GM19099 (cell line): ENCODE results near the gene PLAC9.

Source experiments
- POLR2A ChIP-seq: IDR thresholded peaks from 3 replicates; pipeline ENCODE4 v1.6.1; 2011; ENCODE audit warnings: low read depth; ENCODE audit not compliant: insufficient read length; ENCODE audit errors: extremely low read depth

Gene PLAC9, protein sequence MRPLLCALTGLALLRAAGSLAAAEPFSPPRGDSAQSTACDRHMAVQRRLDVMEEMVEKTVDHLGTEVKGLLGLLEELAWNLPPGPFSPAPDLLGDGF

DNA sequence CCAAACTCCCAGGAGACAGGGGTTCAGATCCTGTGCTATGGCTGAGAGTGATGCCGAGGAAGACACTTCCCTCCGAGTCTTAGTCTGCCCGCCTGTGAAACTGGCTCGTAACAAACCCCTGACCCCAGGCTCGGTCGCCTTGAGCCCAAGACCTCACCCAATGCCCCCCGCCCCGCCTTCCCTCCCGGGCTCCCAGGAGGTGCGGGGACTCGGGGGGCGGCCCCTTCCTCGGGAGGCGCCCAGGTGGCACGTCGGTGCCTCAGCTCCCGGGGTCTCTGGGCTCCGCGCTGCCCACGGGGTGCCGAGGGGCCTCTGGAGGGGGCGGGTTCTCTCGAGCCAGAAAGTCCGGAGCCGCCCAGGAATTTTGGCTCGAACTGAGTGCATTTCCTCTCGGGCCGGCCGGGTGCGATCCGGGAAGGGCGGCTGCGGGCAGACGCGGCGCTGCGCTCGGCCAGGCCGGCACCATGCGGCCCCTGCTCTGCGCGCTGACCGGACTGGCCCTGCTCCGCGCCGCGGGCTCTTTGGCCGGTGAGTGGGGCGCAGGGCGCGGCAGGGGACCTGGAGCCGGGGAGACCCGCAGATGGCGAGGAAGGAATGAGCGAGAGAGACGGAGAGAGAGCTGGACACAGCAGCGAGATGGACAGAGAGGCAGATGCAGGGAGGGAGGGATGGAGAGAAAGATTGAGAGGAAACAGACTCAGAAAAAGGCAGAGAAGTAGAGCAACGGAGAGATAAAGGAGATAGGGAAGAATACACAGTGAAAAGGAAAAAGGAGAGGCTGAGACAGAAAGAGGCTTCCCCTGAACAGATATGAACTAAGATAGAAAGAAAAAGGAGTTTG is at the start of gene PLAC9:
Gene PLAC9 (plus strand): TSS at position 432 of the 841 bp plus-strand sequence. CDS start 33 bp downstream, at position 465.
- no peak for TF ChIP-seq POLR2A

DNA sequence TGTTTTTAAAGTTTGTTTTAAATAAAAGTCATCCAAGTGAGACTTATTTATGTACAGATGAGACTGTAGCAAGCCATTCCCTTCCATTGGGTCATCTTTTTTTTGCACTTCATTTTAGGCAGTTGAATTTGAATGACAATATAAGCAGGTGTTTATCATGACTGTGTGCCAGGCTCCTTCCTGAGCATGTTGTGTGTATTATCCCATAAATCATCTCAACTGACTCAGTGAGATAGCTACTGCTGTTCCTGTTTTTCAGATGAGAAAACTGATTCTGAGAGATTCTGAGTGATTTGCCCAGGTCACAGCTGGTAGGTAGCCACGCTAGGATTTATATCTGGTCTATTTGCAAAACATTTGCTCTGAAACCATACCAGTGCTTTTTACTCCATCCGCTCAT is 42.4 kb upstream of the PLAC9 start:
- no peak for TF ChIP-seq POLR2A

DNA sequence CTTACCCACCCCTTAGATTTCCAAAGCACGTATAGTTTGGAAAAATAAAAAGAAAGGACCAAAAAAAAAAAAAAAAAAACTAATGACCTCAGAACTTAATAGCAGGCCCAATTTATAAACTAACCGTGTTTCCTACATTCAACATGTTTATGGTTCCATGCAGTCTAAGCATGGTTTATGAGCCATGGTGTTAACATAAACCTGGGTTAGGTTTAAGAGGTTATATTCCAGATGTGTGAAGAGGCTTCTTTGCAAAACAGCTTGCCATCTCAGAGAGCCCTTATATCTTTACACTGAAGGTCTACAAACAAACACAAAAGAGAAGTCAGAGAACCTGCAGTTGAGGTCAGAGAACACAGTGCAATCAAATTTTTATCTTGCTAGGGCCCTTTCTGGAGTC is 38.3 kb upstream of the PLAC9 start:
- no peak for TF ChIP-seq POLR2A

DNA sequence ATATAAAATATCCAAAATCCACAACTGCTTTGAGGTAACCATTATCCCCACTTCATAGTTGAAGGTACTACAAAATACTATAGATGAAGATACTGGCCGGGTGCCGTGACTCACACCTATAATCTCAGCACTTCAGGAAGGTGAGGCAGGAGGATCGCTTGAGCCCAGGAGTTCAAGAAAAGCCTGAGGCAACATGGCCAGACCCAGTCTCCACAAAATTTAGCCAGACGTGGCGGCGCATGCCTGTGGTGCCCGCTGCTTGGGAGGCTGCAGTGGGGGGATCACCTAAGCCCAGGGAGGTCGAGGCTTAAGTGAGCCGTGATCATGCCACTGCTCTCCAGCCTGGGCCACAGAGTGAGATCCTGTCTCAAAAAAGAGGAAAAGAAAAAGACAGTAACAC is 32.4 kb upstream of the PLAC9 start:
- TF ChIP-seq POLR2A = no peak

DNA sequence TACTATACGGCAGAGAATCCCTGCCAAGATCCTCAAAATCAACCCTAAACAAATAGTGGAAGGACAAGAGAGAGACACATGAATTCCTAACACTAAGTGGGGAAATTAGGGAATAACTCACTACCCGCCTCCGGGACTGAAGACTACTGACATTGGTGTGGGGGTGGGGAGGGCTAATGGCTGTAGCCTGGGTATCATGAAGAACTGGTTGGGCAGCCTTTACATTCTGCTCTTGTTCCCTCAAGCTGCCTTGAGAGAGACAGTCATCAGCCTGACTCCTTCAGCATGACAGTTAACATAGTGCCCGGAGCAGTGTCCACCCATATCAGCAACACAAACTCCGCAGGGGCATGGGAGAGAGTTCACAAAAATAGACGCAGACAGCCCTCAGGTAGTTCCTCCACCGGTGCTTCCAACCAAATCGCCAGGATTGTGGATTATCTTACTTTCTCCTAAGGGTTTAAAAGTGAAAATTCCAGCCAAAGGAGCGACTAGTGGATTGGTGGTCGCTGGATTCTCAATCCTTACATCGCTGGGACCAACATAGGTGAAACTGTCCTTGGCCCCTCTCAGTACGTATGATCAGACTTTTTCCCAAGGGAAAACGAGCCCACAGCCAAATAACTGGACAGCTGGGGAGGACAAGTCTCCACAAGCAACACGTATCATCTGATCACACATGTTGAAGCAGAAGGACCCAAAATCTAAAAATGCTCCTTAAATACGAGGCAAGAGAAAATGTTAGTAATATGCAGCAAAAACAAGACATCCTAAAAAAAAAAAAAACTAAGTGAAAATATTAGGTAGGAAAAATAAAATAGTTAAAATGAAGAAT is 31.5 kb upstream of the PLAC9 start:
- no peak for TF ChIP-seq POLR2A

DNA sequence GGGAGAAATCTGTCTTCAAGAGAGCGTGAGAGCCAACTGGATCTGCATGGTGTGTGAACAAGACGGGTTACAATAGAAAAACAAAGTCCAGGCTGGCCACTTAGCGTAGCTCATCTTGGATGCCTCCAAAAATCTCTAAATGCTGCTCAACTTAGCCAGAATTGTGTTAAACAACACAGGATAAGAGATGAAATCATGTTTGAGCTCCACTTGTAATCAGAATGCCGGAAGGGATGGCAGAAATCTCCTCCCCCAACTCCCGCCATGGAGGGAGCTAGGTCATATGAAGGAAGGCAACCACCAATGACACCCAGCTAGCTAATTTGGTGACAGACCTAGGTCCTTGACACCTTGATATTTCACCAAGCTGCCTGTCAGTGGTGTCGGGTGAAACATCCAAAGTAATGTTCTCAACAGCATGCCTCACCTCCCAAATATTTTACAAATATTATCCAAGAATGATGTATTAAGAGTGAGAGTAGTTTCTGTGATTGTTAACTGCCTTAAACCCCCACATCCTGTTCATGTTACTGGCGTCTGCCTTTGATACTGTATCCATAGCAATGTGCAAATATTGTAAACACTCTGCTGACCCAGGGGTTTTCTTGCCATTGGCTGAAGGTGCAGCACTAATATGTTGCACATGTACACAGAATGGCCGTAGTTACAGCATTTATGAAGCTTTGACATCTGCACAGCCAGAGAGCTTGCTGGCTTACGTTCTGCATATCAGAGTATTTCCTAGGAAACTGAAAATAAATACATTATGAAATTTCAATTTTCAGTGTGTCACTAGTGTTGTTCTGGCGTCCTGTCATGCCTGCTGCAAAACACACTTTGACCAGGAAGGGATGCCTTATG is 28.2 kb upstream of the PLAC9 start:
- TF ChIP-seq POLR2A = no peak

DNA sequence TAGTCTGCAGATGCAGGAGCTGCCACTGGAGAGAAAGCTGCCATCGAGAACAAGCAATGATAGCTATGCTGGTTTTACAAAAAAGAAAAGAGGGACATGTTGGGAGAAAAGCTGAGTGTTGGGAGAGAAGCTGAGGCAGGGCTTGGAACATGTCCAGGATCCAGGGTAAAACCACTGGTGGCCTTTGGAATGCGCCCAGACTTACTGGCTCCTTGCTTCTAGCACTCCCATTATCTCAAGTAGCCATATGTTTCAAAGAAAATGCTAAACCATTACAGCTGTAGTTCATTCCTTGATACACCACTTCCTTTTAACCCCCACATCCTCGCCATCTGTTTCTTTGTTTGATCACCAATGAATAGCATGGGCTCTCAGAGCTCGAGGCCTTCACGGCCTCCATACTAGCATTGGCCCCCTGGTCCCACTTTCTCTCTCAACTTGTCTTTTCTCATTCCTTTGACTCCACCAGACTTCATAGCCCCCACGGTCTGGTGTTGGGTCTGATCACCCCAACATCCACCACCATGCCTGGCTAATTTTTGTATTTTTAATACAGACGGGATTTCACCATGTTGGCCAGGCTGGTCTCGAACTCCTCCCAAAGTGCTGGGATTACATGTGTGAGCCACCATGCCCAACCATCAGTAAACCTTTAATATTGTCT is 23.8 kb upstream of the PLAC9 start:
- no peak for TF ChIP-seq POLR2A

DNA sequence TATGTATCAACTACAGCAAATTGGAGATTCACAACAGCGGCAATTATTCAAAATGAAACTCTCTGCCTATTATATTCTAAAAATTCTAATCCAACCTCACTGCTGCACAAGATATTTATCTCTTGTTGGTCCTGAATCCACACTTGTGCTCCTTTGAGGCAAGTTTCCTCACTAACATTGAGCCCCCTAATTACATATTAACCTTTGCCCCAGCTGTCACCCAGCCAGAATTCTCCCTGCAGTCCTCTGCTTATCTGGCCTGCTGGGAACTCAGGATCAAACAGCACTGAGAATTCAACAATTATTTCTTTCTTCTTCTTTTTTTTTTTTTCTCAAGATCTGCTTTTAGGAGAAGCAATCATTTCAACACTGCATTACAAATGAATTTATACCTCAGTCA is 21.5 kb upstream of the PLAC9 start:
- TF ChIP-seq POLR2A = no peak

DNA sequence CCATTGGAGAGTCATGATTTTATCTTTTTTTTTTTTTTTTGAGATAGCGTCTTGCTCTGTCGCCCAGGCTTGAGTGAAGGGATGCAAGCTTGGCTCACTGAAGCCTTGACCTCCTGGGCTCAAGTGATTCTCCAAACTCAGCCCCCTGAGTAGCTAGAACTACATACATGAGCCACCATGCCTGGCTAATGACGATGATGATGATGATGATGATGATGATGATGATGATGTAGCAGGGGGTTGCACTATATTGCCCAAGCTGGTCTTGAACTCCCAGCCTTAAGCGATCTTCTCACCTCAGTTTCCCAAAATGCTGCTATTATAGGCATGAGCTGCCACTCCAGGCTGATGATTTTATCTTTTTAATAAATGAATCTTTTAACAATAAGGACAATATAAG is 13.9 kb upstream of the PLAC9 start:
- no peak for TF ChIP-seq POLR2A

DNA sequence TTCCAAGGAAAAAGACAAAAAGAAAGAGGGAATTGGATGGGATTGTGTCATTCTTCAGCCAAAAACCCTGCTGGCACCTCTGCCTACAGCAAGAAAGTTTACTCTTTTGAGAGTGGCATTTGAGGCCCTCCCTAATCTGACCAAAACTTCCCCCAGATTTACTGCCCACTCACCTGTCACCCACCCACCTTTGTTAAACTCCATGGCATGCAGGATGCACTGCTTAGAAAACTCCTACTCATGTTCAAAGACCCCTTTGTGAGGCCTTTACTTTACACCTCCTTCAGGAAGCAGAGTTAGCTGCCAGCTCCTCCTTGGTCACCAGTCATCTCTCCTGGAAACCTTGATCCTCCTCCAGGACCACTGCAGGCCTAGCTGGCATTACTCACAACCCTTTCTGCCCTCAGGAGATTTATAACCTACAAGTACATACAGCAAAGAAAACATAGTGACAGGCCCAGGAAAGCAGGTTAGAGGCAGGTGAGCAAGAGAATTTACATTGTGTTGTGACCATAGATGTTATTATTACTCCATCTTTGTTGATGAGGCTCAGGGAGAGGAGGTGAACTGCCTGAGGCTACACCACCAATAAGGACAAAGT is 10.3 kb upstream of the PLAC9 start:
- TF ChIP-seq POLR2A = no peak

DNA sequence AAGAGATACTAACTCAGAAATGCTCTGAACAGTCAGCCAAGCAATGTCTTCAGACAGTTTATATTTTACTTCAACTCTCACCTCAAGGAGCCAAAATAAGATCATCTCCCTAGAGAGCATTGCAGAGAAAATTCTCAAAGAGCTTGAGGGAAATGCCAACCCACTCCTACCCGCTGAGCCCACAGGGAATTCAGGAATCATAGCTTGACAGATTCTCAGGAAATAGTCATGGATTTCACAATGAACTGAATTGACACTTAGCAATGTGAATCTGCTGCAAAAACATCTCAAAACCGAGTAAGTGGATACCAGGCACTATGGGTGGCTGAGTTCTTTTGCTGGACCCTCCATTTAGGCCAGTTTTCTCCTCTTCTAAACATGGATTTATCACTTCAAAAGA is 9.8 kb upstream of the PLAC9 start:
- TF ChIP-seq POLR2A = no peak

DNA sequence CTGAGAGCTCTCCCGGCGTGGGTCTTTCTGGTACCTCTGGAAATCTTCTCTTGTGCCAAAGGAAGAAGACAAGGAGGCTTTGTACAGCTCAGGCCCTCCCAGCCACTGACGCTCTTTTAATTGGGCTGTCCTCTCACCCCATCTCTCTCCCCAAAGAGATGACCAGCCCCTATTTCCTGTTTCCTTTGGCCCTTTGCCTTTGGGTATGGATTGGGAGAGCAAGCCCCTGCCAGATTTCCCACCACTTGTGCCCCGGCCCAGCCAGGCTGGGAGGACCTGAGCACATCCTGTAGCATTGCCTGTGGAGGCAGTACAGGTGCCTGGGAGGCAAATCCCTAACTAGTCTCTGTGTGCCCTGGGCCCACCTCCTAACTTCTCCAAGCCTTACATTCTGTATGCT is 5.7 kb upstream of the PLAC9 start:
- TF ChIP-seq POLR2A = no peak

DNA sequence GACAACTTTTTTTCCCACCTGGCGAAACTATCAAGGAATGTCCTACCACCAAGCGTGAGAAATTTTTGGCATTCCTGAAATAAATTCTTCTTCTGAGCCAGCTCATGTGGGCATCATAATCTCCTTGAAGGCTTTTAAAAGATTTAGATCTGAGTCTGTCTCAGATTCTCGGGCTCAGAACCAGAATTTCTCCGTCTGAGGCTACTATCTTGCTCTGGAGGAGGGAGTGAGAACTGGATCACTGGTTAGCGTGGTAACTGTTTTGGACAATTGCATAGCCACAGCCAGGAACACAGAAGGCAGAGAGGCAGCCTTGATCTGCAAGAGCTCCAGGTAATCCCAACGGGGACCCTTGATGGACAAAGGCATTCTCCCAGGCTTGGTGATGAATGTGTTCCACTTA is 1.0 kb upstream of the PLAC9 start:
- no peak for TF ChIP-seq POLR2A

DNA sequence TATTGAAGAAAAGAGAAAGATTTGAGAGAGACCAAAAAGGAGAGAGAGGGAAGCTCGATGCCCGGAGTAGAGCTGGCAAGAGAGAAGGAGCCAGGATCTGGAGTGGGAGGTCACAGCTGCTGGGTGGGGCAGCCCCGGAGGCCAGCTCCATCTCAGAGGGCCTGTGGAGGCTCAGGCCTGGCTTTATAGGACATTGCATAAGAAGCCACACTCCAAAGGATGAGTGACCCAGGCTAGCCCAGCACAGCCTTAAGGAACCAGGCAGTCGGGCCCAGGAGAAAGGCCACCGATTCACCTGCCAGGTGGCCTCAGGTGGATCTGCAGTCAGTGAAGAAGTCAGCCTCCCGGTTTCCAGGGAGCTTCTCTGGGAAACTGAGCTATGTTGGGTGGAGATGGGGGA is 676 bp downstream of the PLAC9 start:
- no peak for TF ChIP-seq POLR2A

DNA sequence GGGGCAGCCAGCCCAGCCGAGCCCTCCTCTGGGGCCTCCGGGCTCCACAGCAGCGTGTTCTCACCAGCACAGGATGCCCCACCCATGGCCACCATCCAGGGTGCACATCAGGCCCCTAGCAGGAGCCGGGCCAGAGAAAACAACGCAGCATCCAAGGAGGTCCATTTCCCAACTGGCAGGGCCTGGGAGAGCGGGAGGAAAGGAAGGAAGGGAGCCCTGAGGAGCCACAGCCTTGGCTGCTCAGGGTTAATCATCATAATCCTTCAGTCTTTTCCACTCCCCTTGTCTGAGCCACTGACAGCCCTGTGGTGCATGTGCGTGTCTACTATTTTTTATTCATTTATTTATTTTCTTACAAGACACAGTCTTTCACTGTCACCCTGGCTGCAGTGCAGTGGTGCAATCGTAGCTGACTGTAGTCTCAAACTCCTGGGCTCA is 3.6 kb downstream of the PLAC9 start:
- TF ChIP-seq POLR2A = no peak
